Smooth muscle cell (in vitro differentiated cells): Measurements from ENCODE around the gene AFDN. TPM values are rescaled to one million over a fixed set of nuclear protein-coding genes. Genes with fewer than 3 reads are reported as not detected.

Source experiments
- DNase-seq: peaks from one replicate; lab custom pipeline; 2025; ENCODE audit not compliant: unreplicated experiment; lab: John Stamatoyannopoulos, UW
- H2AFZ ChIP-seq: fragments of 200-600 bp; sonication (generic); 2 replicates; pipeline ENCODE4 v1.6.0; 2016; ENCODE audit warnings: antibody characterized with exemption, low read depth, mild to moderate bottlenecking
- H3F3A ChIP-seq: fragments of 200-600 bp; sonication (generic); 2 replicates; pipeline ENCODE4 v1.6.0; 2017; ENCODE audit warnings: antibody characterized with exemption, low read depth
- H3K27ac ChIP-seq: fragments of 200-600 bp; sonication (generic); 2 replicates; pipeline ENCODE4 v1.5.1; 2016; ENCODE audit warnings: low read depth, mild to moderate bottlenecking
- H3K27me3 ChIP-seq: fragments of 200-600 bp; sonication (generic); 2 replicates; pipeline ENCODE4 v1.6.1; 2016; ENCODE audit warnings: low read depth, mild to moderate bottlenecking
- H3K36me3 ChIP-seq: fragments of 200-600 bp; sonication (generic); 2 replicates; pipeline ENCODE4 v1.5.1; 2016; ENCODE audit warnings: low read depth
- H3K4me1 ChIP-seq: fragments of 200-600 bp; sonication (generic); 2 replicates; pipeline ENCODE4 v1.5.1; 2016; ENCODE audit warnings: low read depth
- H3K4me2 ChIP-seq: fragments of 200-600 bp; sonication (generic); 2 replicates; pipeline ENCODE4 v1.6.0; 2016; ENCODE audit warnings: mild to moderate bottlenecking
- H3K4me3 ChIP-seq: fragments of 200-600 bp; sonication (generic); 2 replicates; pipeline ENCODE4 v1.5.1; 2016; ENCODE audit warnings: mild to moderate bottlenecking
- H3K79me2 ChIP-seq: fragments of 200-600 bp; sonication (generic); 2 replicates; pipeline ENCODE4 v1.6.0; 2016; ENCODE audit warnings: low read depth, mild to moderate bottlenecking
- H3K9ac ChIP-seq: fragments of 200-600 bp; sonication (generic); 2 replicates; pipeline ENCODE4 v1.6.0; 2016; ENCODE audit warnings: low read depth
- H3K9me3 ChIP-seq: fragments of 200-600 bp; sonication (generic); replicated peaks from 2 replicates; pipeline ENCODE4 v1.5.1; 2016; ENCODE audit warnings: low read depth
- H4K20me1 ChIP-seq: fragments of 200-600 bp; sonication (generic); 2 replicates; pipeline ENCODE4 v1.6.0; 2016; ENCODE audit warnings: low read depth
- WGBS: methylation state at CpG from one replicate; pipeline ENCODE4 v1.1.7; 2016; ENCODE audit warnings: low lambda C conversion rate; 5-methylcytosine and 5-hydroxymethylcytosine counted together
- polyA plus RNA-seq: library from polyadenylated mRNA; unstranded; fragments of >200 nt; fragmentation: Nextera tagmentation; extraction: Ambion mirVana; gene quantifications from 2 replicates; pipeline ENCODE4 v1.2.1, GENCODE V29; 2016
- total RNA-seq: library from RNA; depleted of rRNA; stranded (reverse); fragments of >200 nt; gene quantifications from 2 replicates; pipeline ENCODE4 v1.2.3, GENCODE V29; 2014
- TF ChIP-seq, protein P1 (sequence below): fragments of 200-600 bp; sonication (generic); IDR thresholded peaks from 2 replicates; pipeline ENCODE4 v1.5.1; 2017; ENCODE audit warnings: borderline replicate concordance, mild to moderate bottlenecking, antibody characterized with exemption; ENCODE audit not compliant: insufficient read depth, poor library complexity, severe bottlenecking

Gene AFDN
- total and polyA plus RNA-seq, 2 experiments from 2014 or later = 52.3 to 98.8 TPM

- H4K20me1 ChIP-seq = no peaks in the 10 kb centered on the region
- no peak overlapping the region for H3K27ac ChIP-seq
- H3K27me3 ChIP-seq = no peaks in the 10 kb centered on the region
- H3K4me3 ChIP-seq = no peak overlapping the region
- TF ChIP-seq, protein P1, sequence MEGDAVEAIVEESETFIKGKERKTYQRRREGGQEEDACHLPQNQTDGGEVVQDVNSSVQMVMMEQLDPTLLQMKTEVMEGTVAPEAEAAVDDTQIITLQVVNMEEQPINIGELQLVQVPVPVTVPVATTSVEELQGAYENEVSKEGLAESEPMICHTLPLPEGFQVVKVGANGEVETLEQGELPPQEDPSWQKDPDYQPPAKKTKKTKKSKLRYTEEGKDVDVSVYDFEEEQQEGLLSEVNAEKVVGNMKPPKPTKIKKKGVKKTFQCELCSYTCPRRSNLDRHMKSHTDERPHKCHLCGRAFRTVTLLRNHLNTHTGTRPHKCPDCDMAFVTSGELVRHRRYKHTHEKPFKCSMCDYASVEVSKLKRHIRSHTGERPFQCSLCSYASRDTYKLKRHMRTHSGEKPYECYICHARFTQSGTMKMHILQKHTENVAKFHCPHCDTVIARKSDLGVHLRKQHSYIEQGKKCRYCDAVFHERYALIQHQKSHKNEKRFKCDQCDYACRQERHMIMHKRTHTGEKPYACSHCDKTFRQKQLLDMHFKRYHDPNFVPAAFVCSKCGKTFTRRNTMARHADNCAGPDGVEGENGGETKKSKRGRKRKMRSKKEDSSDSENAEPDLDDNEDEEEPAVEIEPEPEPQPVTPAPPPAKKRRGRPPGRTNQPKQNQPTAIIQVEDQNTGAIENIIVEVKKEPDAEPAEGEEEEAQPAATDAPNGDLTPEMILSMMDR = no peak
- no peak overlapping the region for H3K4me2 ChIP-seq
- 91% methylated on average over 14 of the region's 14 CpGs for WGBS
- peaks cover 23% of the 10 kb centered on the region for H3K36me3 ChIP-seq
- no peaks in the 10 kb centered on the region for H3K9me3 ChIP-seq
- no peaks in the 10 kb centered on the region for H3K79me2 ChIP-seq
- no peak overlapping the region for H3K9ac ChIP-seq
- no peak overlapping the region for H2AFZ ChIP-seq
- no peak for DNase-seq
- peaks cover 4% of the 10 kb centered on the region for H3F3A ChIP-seq
- no peaks in the 10 kb centered on the region for H3K4me1 ChIP-seq
These were observed 92.0 kb downstream of the AFDN start for GRCh38 chr6:167918548-167919278.

GRCh38 chr6:167919349-167919748 is 92.6 kb downstream of the AFDN start:
- no peak overlapping the region for H3K27ac ChIP-seq
- H3K27me3 ChIP-seq = no peaks in the 10 kb centered on the region
- 99% methylated on average over 3 of the region's 3 CpGs for WGBS

DNA sequence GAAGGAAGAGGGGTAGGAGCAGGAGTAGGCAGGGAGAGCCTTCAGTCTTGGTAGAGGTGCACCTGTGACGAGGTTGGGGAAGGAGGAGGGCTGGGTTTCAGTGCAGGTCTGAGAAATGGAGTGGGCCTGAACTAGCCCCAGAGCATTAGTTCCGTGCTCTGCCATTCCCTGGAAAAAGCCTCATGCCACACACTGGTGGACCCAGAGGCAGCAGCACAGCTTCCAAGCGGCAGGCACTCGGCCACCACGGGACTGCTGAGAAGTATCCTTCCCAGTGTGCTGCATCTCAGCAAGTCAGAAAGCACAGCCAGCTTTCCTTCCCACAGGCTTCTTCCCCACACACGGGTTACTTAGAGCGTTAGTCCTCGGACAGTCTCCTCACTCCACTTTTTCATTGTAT is 93.5 kb downstream of the AFDN start:
- no peaks in the 10 kb centered on the region for H4K20me1 ChIP-seq
- no peak overlapping the region for H2AFZ ChIP-seq
- H3K27ac ChIP-seq = no peak overlapping the region
- H3K27me3 ChIP-seq = no peaks in the 10 kb centered on the region
- no peaks in the 10 kb centered on the region for H3K4me1 ChIP-seq
- no peak overlapping the region for H3K9ac ChIP-seq
- peaks cover 4% of the 10 kb centered on the region for H3F3A ChIP-seq
- WGBS = 98% methylated on average over 8 of the region's 8 CpGs
- H3K9me3 ChIP-seq = no peaks in the 10 kb centered on the region
- no peaks in the 10 kb centered on the region for H3K79me2 ChIP-seq
- TF ChIP-seq, protein P1 = no peak
- no peak for DNase-seq
- peaks cover 20% of the 10 kb centered on the region for H3K36me3 ChIP-seq
- H3K4me2 ChIP-seq = no peak overlapping the region
- no peak overlapping the region for H3K4me3 ChIP-seq

More at GRCh38 chr6:167919349-167919748, 92.6 kb downstream of the AFDN start:
- Histone ChIP-seq H3K4me3 (no peak overlapping the region), H2AFZ (no peak overlapping the region), H3F3A (peaks cover 4% of the 10 kb centered on the region), H3K4me1 (no peaks in the 10 kb centered on the region), H3K9ac (no peak overlapping the region), H3K9me3 (no peaks in the 10 kb centered on the region), H3K79me2 (no peaks in the 10 kb centered on the region), H3K36me3 (peaks cover 23% of the 10 kb centered on the region), H3K4me2 (no peak overlapping the region), H4K20me1 (no peaks in the 10 kb centered on the region)
- TF ChIP-seq, protein P1 = no peak
- no peak for DNase-seq

DNA sequence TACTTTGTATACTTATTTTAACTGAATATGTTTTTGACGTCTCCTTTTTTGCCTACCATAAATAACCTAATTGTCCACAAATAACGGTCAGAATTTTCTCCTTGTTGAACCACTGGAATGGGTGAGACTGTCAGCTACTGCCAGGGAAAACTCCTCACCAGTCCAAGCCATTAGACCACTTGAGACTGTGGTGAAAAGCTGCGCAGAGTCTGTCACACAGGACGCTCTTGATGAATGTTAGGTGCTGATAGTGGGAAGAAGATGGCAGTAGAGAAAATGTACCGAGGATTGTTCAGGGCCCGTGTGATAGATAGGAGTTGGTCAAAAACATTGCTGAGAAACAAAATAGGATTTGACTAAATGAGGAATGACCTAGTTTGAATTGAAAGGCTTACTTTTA is 95.1 kb downstream of the AFDN start:
- no peak overlapping the region for H3K9ac ChIP-seq
- no peak overlapping the region for H3K4me3 ChIP-seq
- TF ChIP-seq, protein P1 = no peak
- no peaks in the 10 kb centered on the region for H3K79me2 ChIP-seq
- H3F3A ChIP-seq = peaks cover 4% of the 10 kb centered on the region
- no peak for DNase-seq
- peaks cover 17% of the 10 kb centered on the region for H3K36me3 ChIP-seq
- H4K20me1 ChIP-seq = no peaks in the 10 kb centered on the region
- no peak overlapping the region for H3K4me2 ChIP-seq
- no peak overlapping the region for H2AFZ ChIP-seq
- H3K9me3 ChIP-seq = no peaks in the 10 kb centered on the region
- H3K27me3 ChIP-seq = no peaks in the 10 kb centered on the region
- H3K27ac ChIP-seq = no peak overlapping the region
- no peaks in the 10 kb centered on the region for H3K4me1 ChIP-seq
- 96% methylated on average over 6 of the region's 6 CpGs for WGBS
